SK-N-SH treated with all-trans-retinoic acid at 6 μM for 48 hours (cell line): ENCODE measurements around the gene CMBL.

ENCODE experiments used
- ARNTL ChIP-seq: fragments of 450-650 bp; formaldehyde crosslinking; IDR thresholded peaks from 2 replicates; pipeline ENCODE4 v1.5.0; 2020; ENCODE audit warnings: low read depth, mild to moderate bottlenecking, moderate library complexity, borderline replicate concordance
- CREB5 ChIP-seq: fragments of 250-450 bp; sonication (Bioruptor Pico); IDR thresholded peaks from 2 replicates; pipeline ENCODE4 v1.5.1; 2020; ENCODE audit warnings: low read depth, mild to moderate bottlenecking, moderate library complexity
- ESRRG ChIP-seq: fragments of 250-450 bp; sonication (Bioruptor Pico); IDR thresholded peaks from 2 replicates; pipeline ENCODE4 v1.6.1; 2021; ENCODE audit warnings: mild to moderate bottlenecking
- GLIS3 ChIP-seq: fragments of 250-450 bp; sonication (Bioruptor Pico); IDR thresholded peaks from 2 replicates; pipeline ENCODE4 v1.5.0; 2020; ENCODE audit warnings: mild to moderate bottlenecking, moderate library complexity
- PATZ1 ChIP-seq: fragments of 250-450 bp; sonication (Bioruptor Pico); IDR thresholded peaks from 2 replicates; pipeline ENCODE4 v1.8.0; 2020; ENCODE audit warnings: mild to moderate bottlenecking, moderate library complexity, borderline replicate concordance
- POU6F1 ChIP-seq: fragments of 250-450 bp; sonication (Bioruptor Pico); IDR thresholded peaks from 2 replicates; pipeline ENCODE4 v1.8.0; 2021; ENCODE audit warnings: low read depth, mild to moderate bottlenecking, moderate library complexity, borderline replicate concordance
- PPARA ChIP-seq: fragments of 250-450 bp; sonication (Bioruptor Pico); IDR thresholded peaks from 2 replicates; pipeline ENCODE4 v1.5.0; 2020; ENCODE audit warnings: mild to moderate bottlenecking, borderline replicate concordance
- RARB ChIP-seq: fragments of 250-450 bp; sonication (Bioruptor Pico); IDR thresholded peaks from 2 replicates; pipeline ENCODE4 v1.8.0; 2021; ENCODE audit warnings: mild to moderate bottlenecking, moderate library complexity
- TCF4 ChIP-seq: fragments of 250-450 bp; sonication (Bioruptor Pico); IDR thresholded peaks from 2 replicates; pipeline ENCODE4 v1.8.0; 2021; ENCODE audit warnings: mild to moderate bottlenecking, moderate library complexity, borderline replicate concordance
- TSHZ2 ChIP-seq: fragments of 250-450 bp; sonication (Bioruptor Pico); IDR thresholded peaks from 2 replicates; pipeline ENCODE4 v1.5.0; 2020; ENCODE audit warnings: mild to moderate bottlenecking, moderate library complexity
- ZFP3 ChIP-seq: fragments of 250-450 bp; sonication (Bioruptor Pico); IDR thresholded peaks from 2 replicates; pipeline ENCODE4 v1.5.0; 2020; ENCODE audit warnings: mild to moderate bottlenecking, moderate library complexity
- ZFP30 ChIP-seq: fragments of 450-650 bp; formaldehyde crosslinking; IDR thresholded peaks from 2 replicates; pipeline ENCODE4 v1.5.0; 2022; ENCODE audit warnings: mild to moderate bottlenecking, moderate library complexity
- ZNF70 ChIP-seq: fragments of 450-650 bp; formaldehyde crosslinking; IDR thresholded peaks from 2 replicates; pipeline ENCODE4 v1.5.0; 2020; ENCODE audit warnings: mild to moderate bottlenecking, moderate library complexity

GRCh38 chr5:10297646-10298204 lies 10.0 kb downstream of the CMBL start:
- TF ChIP-seq TCF4 (no peak), TSHZ2 (no peak), PPARA (no peak), ARNTL (CRISPR knock-in tag) (no peak), ZFP3 (no peak), PATZ1 (no peak), ESRRG (CRISPR knock-in tag) (no peak), POU6F1 (no peak), GLIS3 (CRISPR knock-in tag) (no peak), ZFP30 (no peak), ZNF70 (CRISPR knock-in tag) (no peak), CREB5 (no peak), RARB (CRISPR knock-in tag) (no peak)
